ENCODE measurements around the gene WNT4.

Gene WNT4

DNA sequence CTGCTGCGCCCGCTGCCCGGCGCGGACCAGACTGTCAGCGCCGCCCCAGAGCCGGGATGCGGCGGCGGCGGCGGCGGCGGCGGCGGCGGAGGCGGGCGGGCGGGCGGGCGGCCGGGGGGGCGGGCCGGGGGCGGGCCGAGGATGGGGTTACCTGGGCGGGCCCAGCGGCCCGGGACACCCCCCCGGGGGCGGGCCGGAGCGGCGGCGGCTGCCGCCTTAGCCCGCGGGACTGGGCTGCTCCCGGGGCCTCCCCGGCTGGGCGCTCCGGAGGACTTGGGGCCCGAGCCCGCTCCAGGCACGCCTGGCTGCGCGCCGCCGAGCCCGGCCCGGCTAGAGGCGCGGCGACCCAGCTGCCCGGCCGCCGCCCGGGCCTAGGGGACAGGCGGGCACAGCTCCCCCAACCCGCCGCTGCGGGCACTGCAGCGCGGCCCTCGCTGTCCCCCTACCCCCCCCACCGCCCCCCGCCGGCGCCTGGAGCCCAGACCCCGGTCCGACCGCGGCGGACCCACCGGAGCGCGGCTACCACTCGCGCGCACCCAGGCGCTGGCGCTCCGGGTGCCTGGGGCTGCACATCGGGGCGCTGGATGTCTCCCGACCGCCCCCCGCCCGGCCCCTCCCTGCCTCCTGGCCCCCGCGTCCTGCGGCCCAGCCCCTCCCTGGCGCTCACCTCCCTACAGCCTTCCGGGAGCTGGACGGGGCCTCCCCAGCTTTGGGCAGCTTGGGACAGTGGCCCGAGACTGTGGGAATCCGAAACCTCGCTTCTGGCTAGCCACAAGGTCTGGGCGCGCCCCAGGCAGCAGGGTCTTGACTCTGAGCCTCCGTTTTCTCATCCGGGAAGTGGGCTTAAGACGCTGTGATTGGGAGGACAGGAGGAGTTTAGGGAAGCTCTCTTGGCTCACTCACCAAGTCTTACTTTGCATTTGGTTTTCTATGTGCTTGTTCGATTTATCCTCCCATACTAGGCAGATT, at the start of gene WNT4:
WNT4 (minus strand) TSS at position 33 of the 969 bp plus-strand sequence. CDS start 175 bp downstream, outside the sequence.
- DNase-seq (ENCODE audit: low read depth) = no peak

DNA sequence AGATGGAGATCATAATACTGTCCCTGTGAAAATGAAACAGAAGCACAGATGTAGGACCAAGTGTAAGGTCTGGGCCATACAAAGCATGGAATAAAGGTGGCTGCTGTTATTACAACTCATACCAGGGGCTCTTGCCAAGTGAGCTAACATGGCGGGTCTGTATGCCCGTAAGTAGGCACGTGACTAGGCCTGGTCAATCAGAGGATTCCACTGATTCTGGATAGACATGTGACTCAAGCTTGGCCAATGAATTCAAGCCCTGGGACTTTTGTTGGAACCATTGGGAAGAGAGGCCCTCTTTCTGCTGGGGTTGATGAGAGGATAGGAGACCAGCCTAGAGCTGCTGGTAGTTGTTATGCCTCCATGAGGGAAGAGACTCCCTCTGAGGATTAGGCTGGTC, 47.8 kb upstream of the WNT4 start:
- DNase-seq (ENCODE audit: low read depth) = no peak

DNA sequence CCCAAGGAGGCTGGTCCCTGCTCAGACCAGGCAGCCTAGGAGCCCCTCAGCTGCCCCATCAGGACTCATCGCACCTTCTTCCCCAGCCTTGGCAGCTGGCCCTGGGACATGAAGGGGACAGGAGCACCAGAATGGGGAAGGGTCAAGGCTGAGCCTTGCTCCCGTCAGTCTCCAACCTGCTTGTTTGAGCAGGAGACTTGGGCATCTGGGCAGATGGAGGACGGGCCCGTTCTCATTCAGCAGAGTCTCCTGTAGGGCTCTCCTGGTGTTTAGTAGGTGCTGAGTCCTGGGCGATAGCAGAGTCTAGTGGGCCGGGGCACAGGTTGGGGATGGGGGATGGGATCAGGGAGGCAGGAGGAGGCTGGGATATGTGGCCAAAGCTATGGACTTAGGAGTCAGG, 47.4 kb upstream of the WNT4 start:
- no peak for DNase-seq (ENCODE audit: low read depth)

DNA sequence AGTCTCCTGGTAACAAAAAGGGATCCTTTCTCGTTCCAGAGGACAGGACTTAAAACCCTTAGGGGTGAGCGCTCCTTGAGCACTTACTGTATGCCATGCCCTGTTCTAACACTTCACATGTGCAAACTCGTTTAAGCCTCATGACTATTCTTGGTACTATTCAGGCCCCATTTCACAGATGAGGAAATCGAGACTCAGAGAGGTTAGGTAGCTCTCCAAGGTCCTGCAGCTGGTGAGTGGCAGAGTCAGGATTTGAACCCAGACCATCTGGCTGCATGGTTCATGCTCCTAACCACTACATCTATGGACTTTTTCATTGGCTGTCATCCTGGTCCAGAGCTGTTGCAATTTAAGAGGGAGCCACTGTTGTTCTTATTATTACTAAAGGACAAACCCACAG, 46.7 kb upstream of the WNT4 start:
- DNase-seq (ENCODE audit: low read depth) = no peak

DNA sequence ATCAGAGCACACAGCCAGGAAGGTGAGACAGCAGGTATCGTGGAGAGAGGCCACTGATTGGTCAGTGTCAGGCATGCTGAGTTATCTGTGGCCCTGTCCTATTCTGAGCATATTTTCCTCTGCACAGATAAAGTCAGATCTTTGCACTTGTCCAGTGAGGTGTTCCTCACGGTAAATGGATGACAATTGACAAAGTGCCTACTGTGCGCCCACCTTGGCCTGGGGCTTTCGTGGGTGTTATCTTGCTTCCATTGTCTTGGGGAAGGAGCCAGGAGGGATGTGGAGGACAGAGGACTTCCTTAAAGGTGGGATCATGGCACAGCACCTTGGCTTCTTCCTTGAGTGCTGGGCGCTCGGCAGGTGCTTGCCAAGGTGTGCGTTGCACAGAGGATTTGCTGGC, 46.0 kb upstream of the WNT4 start:
- DNase-seq (ENCODE audit: low read depth) = no peak

DNA sequence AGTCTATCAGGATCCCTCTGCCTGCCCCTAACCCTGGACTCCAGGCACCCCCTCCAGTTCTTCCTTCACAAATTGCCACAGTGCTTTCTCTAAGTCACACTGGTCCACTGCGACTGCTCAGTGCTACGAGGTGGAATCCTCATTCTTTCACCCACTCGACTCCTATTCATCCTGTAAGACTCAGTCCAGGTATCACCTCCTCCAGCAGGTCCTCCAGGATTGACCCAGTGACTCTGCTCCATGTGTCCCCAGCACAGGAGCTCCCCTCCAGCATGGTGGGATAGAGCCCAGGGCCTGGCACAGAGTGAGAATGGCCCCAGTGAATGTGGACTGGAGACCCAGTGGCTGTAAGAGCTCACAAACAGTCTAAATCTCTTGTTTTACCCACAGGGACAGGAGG, 45.5 kb upstream of the WNT4 start:
- DNase-seq (ENCODE audit: low read depth) = no peak

DNA sequence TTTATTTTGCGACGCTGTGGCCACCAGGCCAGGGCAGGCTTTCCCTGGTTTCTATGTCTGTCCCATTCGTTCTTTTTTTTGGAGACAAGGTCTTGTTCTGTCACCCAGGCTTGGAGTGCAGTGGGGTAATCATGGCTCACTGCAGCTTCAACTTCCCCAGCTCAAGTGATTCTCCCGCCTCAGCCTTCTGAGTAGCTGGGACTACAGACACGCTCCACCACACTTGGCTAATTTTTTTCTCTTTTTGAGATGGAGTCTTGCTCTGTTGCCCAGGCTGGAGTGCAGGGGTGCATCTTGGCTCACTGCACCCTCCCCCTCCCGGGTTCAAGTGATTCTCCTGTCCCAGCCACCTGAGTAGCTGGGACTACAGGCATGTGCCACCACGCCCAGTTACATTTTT, 43.4 kb upstream of the WNT4 start:
- no peak for DNase-seq (ENCODE audit: low read depth)

DNA sequence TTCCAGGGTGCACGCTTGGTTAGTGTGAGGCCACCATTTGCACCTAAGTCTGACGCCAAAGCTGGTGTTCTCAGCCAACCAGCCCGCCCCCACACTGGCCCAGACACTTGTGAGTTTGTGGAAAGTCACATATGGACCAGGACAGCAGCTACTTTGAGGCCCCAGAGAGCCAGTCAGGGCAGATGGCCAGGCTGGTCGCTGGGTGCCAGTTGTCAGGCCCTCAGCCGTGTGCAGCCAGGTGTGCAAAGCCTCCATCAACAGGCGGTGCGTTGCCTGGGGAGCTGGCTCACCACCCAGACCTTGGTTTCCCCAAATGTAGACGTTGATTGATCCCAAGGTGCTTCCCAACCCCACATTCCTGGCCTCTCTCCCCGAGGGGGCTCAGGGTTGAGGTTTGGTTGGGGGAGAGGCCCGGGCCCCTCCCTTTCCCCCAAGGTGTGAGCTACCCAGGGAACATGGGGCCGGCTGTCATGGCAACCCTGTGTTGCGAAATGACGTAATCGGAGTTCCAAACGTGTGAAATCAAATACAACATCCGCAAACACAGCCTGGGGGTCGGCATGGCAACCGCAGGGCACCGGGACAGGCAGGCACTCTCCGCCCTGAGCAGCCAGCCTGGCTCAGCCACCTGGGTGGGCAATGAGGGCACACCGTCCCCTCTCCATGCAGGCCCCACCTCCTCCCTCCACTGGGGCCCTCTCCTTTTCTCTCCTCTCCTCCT, 42.2 kb upstream of the WNT4 start:
- no peak for DNase-seq (ENCODE audit: low read depth)

DNA sequence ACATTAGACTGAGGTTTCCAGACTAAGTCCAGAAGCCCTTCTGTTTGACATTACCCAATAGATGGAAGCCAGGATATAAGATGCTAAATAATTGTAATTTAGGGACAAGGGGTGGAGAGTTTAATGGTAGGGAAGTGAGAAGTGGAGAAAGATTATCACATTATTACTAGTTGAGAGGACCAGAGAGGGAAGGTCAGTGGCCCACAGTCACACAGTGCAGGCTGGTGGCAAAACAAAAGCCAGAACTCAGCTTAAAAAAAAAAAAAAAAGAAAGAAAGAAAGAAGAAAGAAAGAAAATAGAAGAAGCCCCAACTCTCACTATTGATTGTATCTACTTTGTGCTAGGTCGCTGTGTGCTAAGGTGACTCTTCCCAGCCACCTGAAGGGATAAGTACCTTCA, 41.6 kb upstream of the WNT4 start:
- DNase-seq (ENCODE audit: low read depth) = no peak

DNA sequence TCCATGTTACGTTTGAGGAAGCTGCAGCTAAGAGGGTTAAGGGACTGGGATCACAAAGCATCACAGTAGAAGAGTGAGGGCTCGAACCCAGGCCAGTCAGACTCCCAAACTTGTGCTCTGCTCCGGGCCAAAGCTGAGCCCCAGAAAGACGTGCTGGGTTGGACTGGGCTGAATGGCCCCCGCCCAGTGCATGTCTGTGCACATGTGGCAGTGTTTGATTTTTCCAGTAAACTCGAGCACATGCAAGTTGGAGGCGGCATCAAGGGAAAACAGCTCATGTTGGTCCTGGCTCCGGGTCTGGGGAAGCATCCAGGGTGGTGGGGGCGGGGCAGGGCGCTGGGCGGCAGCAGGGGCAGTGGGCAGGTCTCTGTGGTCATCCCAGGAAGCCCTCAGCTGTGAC, 39.8 kb upstream of the WNT4 start:
- no peak for DNase-seq (ENCODE audit: low read depth)

DNA sequence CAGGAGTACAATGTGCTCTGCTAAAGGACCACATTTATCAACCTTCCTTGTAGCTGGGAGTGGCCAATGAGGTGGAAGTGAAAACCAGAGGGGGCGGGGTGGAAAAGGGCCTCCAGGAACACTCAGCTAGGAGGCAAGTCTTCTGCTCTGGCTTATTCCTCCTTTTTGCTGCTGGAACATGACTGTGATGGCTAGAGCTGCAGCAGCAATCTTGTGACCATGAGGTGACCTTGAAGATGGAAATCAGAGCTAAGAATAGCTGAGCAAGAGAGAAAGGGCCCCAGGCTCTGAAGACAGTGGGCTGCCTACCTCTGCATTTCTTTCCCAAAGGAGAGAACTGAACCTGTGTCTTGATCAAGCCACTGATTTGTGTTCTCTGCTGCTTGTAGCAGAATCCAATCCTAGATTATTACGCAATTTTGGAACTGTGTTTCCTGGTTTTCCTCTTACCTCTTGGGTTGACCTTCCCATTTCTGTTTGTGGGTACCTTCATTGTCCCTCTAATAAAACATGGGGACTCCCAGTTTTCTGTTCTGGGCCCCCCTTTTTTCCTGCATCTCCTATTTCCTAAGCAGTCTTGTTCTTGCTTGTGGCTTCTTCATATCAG, 36.4 kb upstream of the WNT4 start:
- DNase-seq (ENCODE audit: low read depth) = no peak

DNA sequence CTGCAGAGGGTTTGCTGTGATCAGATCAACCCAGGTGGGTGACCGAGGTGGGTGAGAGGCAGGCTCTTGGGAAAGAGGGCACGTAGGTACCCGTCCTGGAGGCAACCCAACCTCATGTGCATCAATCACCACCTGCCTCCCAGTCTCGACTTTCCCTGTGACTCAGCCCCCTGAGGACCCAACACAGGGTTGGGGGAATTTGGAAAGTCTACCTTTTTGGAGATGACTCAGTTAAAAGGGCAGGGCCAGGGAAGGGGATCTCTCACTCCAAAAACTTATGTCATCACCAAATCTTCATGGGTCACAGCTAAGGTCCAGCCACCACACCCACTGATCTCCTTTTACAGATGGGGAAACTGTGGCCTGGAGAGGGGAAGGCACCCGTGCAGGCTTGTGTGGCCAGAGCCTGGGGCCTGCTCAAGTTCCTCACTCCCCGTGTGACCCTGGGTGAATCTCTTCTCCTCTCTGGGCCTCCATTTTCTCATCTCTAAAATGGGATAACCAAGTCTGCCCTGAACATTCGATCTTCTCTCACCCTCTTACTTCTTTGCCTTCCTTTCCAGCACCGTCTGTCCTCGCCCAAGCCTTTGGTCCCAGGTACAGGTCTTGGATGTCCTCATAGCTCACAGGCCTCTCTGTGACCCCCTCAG, 34.6 kb upstream of the WNT4 start:
- DNase-seq (ENCODE audit: low read depth) = no peak

DNA sequence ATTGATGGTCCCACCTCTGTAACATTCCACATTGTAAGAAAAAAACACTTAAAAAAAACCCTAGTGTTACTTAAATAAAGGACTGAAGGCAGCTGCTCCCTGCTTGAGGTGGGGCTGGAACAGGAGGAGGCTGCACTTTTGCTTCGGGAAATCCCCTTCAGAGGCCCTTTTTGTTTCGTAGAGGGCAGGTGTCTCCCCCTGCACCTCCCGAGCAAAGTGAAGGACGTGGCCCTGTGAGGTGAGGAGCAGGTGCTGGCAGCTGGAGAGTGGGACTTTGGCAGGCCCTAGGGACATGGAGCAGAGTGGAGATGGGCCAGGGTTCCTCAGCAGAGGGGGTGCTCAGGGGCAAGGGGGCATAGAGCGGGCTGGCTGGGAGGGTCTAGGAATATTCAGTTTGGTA, 33.4 kb upstream of the WNT4 start:
- no peak for DNase-seq (ENCODE audit: low read depth)

DNA sequence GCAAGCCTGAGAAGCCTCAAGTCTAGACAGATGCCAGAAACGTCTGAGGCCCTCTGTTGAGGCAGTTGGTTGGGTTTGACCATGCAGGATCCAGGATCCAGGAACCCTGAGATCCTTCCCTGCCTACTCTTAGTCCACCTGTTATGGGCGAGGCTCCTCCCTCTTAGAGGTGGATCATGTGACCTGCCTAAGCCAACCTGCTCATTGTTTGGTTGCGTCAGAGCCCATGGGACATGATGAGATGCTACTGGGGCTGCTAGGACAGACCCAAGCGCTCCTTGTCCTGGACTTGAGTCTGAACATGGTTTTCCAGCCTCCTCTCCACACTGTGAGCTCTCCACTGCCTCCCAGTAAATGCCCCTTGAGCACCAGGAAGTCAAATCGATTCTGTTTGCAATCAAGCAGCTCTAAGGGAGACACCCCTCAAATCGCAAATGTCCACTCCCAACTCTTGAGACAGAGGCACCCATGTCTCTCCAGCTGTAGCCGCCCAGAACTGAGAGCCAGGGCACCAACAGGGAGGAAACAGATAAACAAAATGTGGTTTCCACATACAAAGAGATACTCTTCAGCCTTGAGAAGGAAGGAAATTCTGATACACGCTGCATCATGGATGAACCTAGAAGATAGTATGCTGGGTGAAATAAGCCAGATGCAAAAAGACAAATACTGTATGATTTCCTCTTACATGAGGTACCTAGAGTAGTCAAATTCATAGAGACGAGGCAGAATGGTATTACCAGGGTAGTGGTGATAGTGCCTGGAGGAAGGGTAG, 31.7 kb upstream of the WNT4 start:
- peak; percentile 46 for DNase-seq (ENCODE audit: low read depth)

DNA sequence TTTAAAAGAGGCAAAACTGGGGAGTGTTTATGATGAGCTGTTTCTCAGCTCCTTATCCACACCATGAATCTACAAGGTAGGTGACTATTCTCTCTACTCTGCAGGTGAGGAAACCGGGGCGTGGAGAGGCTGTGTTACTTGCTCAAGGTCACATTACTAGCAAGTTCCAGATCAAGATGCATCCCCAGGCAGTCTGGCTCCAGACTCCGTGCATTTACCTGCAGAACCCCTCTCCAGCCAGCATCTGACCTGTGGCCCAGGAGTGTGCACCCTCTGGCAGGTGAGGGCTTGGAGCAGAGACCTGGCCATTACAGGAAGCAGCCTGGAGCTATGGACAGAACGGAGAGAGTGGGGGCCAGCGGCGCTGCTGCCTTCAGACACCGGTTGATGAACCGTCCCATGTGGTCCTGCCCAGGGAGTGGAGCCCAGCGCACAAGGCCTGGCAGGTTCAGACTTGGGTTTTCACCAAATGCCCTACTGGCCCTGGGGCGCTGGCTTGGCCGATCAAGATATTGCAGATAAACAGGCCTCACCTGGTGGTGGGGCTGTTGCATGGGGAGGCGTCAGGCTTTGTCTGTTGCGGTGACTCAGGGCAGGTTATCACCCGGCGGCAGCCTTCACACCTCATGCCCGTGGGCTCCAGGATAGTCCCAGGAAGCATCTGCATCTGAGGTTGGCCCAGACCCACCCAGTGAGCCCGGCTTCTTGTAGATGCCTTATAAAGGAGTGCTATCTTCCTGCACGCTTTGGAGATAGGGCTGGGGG, 29.2 kb upstream of the WNT4 start:
- no peak for DNase-seq (ENCODE audit: low read depth)

DNA sequence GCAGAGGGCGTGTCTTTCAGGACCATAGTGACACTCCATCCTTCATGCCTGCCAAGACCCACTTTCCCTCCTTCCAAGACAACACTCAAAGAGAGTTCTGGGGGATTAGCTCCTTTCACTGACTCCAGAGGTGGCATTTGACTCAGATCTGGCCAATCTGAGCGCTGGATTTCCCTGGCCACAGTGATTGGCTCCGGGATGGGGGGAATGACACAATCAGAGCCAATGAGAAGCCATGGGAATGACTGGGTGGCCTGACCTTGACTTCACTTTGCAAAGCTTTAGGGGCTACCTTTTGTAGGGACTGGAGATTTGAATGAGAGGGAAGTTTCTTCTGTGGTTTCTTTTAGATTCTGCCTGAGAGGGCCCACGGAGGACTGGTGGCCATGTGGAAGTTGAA, 26.9 kb upstream of the WNT4 start:
- DNase-seq (ENCODE audit: low read depth) = no peak

DNA sequence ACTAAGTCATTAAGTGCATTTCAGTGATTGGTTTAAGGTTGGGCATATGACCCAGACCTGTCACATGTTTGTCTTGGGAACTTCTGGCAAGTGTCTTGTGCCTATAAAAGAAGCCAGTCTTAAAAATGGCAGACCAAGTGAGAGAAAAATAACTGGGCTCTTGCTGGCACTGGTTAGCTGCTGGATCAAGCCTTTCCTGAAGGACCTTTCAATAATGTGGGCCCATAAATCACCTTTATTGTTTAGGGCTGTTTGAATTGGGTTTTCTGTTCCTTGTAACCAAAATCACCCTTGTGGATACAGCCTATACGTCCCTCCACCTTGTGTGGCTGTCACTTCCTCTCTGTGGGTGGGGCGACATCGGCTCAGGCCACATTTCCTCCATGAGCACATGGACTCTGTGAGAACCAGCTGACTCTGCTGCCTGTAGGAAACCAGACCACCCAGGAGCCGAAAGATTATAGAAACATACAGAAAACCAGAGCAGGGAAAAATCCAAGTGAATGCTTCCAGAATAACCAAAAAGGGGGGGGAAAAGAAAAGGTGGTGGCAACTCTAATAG, 25.6 kb upstream of the WNT4 start:
- no peak for DNase-seq (ENCODE audit: low read depth)

DNA sequence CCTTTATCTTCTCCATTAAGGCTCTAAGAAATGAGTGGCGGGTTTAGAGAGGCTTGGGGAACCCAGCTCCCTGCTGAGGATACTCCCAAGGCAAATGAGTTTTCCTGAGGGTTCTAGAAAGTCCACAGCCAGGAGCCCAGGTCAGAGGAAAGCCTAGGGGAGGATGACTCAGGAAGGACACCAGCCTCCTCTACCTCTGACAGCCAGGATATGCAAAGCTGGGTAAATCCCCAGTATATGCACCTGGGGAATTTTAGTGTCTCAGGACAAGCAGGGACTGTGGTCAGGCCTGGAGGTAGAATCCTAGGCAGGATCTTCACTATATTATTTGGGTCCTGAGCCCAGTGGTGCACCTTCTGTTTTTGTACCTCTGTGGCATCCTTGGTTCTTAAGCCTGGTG, 23.5 kb upstream of the WNT4 start:
- DNase-seq (ENCODE audit: low read depth) = no peak

DNA sequence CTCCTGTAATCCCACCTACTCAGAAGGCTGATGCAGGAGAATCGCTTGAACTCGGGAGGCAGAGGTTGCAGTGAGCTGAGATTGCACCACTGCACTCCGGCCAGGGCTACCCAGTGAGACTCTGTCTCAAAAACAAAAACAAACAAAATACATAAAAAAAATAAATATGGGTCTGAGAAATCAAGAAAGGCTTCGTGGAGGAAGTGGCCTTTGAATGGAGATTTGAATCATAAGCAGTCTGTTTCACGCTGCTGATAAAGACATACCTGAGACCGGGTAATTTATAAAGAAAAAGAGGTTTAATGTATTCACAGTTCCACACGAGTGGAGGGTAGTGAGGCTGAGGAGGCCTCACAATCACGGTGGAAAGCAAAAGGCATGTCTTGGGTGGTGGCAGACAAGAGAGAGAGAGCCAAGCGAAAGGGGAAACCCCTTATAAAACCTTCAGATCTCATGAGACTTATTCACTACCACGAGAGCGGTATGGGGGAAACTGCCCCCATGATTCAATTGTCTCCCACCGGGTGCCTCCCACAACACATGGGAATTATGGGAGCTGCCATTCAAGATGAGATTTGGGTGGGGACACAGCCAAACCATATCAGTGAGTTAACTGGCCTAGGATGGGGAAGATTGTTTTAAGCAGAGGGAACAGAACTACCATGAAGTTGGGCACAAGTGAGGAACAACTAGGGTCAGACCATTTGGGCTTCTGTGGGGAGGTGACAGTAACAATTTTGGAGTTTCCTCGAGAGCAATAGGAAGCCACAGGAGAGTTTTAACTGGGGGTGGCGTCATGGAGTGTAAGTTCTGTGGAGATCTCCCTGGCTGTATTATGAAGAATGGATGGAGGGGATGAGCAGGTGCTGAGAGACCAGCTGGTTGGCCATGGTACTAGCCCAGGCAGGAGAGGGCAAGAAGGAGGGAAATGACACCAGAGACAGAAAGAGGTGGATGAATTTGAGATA, 22.2 kb upstream of the WNT4 start:
- no peak for DNase-seq (ENCODE audit: low read depth)
